ENCODE data around the gene ATXN7L1. TPM values are rescaled to one million over a fixed set of nuclear protein-coding genes. Genes with fewer than 3 reads are reported as not detected.
A peak's percentile ranks its signal among the peaks of the same experiment; 100 is the strongest.

The ATXN7L1 gene
- total RNA-seq, 1 experiment from 2014 or later = 14.6 TPM

DNA sequence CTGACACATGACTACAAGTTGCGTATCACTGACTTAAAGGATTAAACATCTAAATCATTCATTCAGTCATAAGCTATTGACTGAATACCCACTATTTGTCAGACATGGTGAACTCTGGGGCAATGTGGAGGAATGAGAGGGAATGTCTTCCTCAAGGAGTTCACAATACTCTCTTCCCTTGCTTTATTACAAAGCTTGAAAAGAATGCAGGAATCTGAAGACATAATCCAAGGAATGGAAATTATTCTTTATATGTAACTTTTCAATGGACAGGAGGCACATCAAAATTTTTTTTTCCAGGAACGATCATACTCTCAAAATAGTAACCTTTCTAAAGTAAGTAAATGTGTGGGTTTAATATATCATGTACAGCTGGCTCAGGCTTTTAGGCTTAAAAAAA, 111.9 kb downstream of the ATXN7L1 start:
- no peaks in the 10 kb centered on the region for H3K9me3 ChIP-seq (ENCODE audit: insufficient read depth, low read depth)
- no peaks in the 10 kb centered on the region for H3K36me3 ChIP-seq (ENCODE audit: low read depth)
- H3K4me3 ChIP-seq = no peak overlapping the region
- H2AFZ ChIP-seq = no peak overlapping the region
- no peak for DNase-seq
- no peak overlapping the region for H3K27ac ChIP-seq
- no peak overlapping the region for H3K4me2 ChIP-seq
- CTCF ChIA-PET = interaction anchor here (0.5 to 2.2 kb wide), 7 partner anchors 51 to 309 kb away, joined by 3 to 11 read pairs (median 5); no protein-coding TSS in a partner anchor
- H3K9me2 ChIP-seq (ENCODE audit: insufficient read depth) = no peaks in the 10 kb centered on the region
- POLR2A ChIA-PET (ENCODE audit: unreplicated experiment) = no interaction called here
- intact Hi-C loops (cut with micrococcal nuclease; ENCODE audit: unreplicated experiment) = loop anchor here (5.0 kb wide), 1 partner anchor 403 kb away; no protein-coding TSS in a partner anchor
- no peaks in the 10 kb centered on the region for H3K79me2 ChIP-seq (ENCODE audit: low read depth)
- no peaks in the 10 kb centered on the region for H4K20me1 ChIP-seq (ENCODE audit: insufficient read depth)
- no TSS peak for BruUV-seq (replicated peaks)
- H3K27me3 ChIP-seq (ENCODE audit: insufficient read depth, low read depth) = no peaks in the 10 kb centered on the region
- peaks cover 11% of the 10 kb centered on the region for H3K4me1 ChIP-seq (replicated peaks; ENCODE audit: insufficient read depth)
- TF ChIP-seq, protein P1, sequence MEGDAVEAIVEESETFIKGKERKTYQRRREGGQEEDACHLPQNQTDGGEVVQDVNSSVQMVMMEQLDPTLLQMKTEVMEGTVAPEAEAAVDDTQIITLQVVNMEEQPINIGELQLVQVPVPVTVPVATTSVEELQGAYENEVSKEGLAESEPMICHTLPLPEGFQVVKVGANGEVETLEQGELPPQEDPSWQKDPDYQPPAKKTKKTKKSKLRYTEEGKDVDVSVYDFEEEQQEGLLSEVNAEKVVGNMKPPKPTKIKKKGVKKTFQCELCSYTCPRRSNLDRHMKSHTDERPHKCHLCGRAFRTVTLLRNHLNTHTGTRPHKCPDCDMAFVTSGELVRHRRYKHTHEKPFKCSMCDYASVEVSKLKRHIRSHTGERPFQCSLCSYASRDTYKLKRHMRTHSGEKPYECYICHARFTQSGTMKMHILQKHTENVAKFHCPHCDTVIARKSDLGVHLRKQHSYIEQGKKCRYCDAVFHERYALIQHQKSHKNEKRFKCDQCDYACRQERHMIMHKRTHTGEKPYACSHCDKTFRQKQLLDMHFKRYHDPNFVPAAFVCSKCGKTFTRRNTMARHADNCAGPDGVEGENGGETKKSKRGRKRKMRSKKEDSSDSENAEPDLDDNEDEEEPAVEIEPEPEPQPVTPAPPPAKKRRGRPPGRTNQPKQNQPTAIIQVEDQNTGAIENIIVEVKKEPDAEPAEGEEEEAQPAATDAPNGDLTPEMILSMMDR (conservative IDR thresholded peaks at IDR 0.05) = no peak
- no peak for TF ChIP-seq EZH2 (IDR thresholded peaks at IDR 0.05; ENCODE audit: low read depth)
- 0 out of 2 replicates have a peak, but pooled peaks cover 2% of the 10 kb centered on the region for H3F3A ChIP-seq (ENCODE audit: insufficient read depth, low read depth)

DNA sequence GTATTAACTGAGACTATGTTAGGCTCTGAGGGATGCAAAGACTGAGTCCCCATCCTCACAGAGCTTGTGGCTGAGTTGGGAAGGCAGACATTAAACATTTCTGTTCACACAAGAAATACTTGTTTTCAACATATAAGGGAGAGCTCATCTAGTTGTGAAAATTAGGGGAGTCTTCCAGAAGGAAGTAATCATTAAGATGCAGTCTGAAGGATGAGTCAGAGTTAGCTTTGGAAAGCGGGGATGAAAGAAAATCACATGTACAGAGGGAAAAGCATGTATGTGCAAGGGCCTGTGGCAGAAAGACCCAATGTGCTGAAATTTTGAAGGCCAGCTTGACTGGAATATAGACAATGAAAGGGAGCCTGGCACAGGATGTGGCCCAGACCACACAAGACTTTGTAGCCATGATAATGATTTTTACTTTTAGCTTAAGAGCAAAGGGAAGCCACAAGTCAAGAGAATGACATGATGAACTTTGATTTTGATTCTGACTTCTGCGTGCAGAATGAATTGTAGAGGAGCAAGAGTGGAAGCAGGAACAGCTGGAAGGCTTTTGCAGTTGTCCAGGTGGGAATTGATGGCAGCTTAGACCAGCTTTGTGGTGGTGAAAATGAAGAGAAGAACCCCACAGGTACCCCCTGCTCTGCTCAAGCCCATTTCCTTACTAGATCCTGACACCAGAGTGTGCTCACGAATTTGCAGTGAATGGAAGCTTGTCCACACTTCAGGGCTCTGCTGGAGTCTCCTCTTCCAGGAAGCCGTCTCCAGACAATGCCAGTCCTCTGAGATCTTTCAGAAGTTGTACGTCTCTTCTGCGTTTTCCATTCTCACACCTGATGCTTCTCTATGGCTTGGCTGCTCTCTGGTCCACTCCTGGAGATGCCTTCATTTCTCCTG, 115.6 kb downstream of the ATXN7L1 start:
- intact Hi-C loops (cut with micrococcal nuclease; ENCODE audit: unreplicated experiment) = loop anchor here (1.0 to 5.0 kb wide), 6 partner anchors 108 to 407 kb away; partner anchors contain the start of gene ATXN7L1
- Histone ChIP-seq H3K4me1 (replicated peaks; ENCODE audit: insufficient read depth) (no peaks in the 10 kb centered on the region), H3K4me3 (no peak overlapping the region), H3K9me2 (ENCODE audit: insufficient read depth) (no peaks in the 10 kb centered on the region), H3K27ac (no peak overlapping the region), H3K4me2 (no peak overlapping the region), H3K79me2 (ENCODE audit: low read depth) (no peaks in the 10 kb centered on the region), H2AFZ (no peak overlapping the region), H3K36me3 (ENCODE audit: low read depth) (no peaks in the 10 kb centered on the region), H3F3A (ENCODE audit: insufficient read depth, low read depth) (no peaks in the 10 kb centered on the region), H4K20me1 (ENCODE audit: insufficient read depth) (no peaks in the 10 kb centered on the region), H3K9me3 (ENCODE audit: insufficient read depth, low read depth) (no peaks in the 10 kb centered on the region), H3K27me3 (ENCODE audit: insufficient read depth, low read depth) (no peaks in the 10 kb centered on the region)
- TF ChIP-seq, protein P1 (conservative IDR thresholded peaks at IDR 0.05) = peak; percentile 19; the same call in 1 of the 2 replicates
- TF ChIP-seq EZH2 (IDR thresholded peaks at IDR 0.05; ENCODE audit: low read depth) = no peak
- BruUV-seq (replicated peaks) = no TSS peak
- no peak for DNase-seq
- ChIA-PET POLR2A (ENCODE audit: unreplicated experiment) (interaction anchor here (0.6 kb wide), 1 partner anchor 136 kb away, joined by 5 read pairs; no protein-coding TSS in a partner anchor), CTCF (interaction anchor here (0.5 to 2.3 kb wide), 10 partner anchors 9 to 351 kb away, joined by 3 to 6 read pairs (median 4); partner anchors contain the start of genes ATXN7L1 and SYPL1)

DNA sequence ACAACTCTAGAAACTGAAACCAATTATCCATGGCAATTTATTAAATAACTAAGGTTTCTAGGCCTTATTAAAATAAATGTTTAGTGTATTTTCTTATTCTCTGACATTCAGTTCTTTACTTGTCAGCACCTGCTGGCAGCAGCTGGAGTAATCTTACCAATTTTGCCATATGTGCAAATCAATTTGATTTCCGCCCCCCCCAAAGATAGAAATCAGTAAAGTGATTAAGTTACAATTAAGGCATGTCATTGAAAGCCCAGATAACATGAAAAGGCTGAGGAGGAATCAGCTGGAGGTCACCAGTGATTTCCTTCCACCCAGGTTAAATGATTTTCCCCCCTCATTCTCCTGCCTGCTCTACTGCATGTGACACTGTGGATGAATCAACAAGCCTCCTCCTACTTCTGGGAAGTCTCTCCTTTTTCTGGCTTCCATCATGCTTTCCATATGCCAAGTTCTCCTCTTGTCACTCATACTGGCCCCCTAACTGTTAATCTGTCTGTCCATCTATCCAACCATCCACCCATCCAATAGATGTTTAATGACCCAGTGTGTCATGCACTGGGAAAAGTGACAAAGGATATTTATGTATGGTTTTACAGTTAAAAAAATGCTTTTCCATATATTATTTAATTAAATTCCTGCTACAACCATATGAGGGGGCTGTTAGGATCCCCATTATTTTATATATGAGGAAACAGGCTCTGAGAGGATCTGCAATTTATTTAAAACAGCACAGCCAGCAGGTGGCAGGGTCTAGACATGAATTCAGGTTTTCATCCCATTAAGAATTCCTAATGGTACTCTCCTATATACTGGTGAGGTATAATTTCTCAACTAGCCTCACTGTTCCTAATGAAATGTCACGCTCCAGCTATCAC, 116.5 kb downstream of the ATXN7L1 start:
- H3K79me2 ChIP-seq (ENCODE audit: low read depth) = no peaks in the 10 kb centered on the region
- no peaks in the 10 kb centered on the region for H3K27me3 ChIP-seq (ENCODE audit: insufficient read depth, low read depth)
- intact Hi-C loops (cut with micrococcal nuclease; ENCODE audit: unreplicated experiment) = loop anchor here (1.0 to 5.0 kb wide), 6 partner anchors 108 to 407 kb away; partner anchors contain the start of gene ATXN7L1
- no peak overlapping the region for H3K4me2 ChIP-seq
- H3K9me2 ChIP-seq (ENCODE audit: insufficient read depth) = no peaks in the 10 kb centered on the region
- H3F3A ChIP-seq (ENCODE audit: insufficient read depth, low read depth) = no peaks in the 10 kb centered on the region
- ChIA-PET POLR2A (ENCODE audit: unreplicated experiment) (no interaction called here), CTCF (interaction anchor here (0.6 to 2.3 kb wide), 7 partner anchors 109 to 352 kb away, joined by 3 to 8 read pairs (median 4); partner anchors contain the start of gene ATXN7L1)
- H3K36me3 ChIP-seq (ENCODE audit: low read depth) = no peaks in the 10 kb centered on the region
- BruUV-seq (replicated peaks) = no TSS peak
- TF ChIP-seq, protein P1 (conservative IDR thresholded peaks at IDR 0.05) = peak; percentile 83
- TF ChIP-seq EZH2 (IDR thresholded peaks at IDR 0.05; ENCODE audit: low read depth) = no peak
- no peak overlapping the region for H2AFZ ChIP-seq
- no peak overlapping the region for H3K27ac ChIP-seq
- no peaks in the 10 kb centered on the region for H3K9me3 ChIP-seq (ENCODE audit: insufficient read depth, low read depth)
- no peaks in the 10 kb centered on the region for H3K4me1 ChIP-seq (replicated peaks; ENCODE audit: insufficient read depth)
- H3K4me3 ChIP-seq = no peak overlapping the region
- no peaks in the 10 kb centered on the region for H4K20me1 ChIP-seq (ENCODE audit: insufficient read depth)
- peak; percentile 57 to 64 for DNase-seq
